GM12801 (cell line): ENCODE data around the gene CASQ1.

Source experiments
- TF ChIP-seq, protein P1 (sequence below): IDR thresholded peaks from one replicate; pipeline ENCODE4 v1.5.1; 2011; ENCODE audit warnings: control low read depth; ENCODE audit not compliant: insufficient read length; ENCODE audit errors: extremely low read depth

Gene CASQ1

DNA sequence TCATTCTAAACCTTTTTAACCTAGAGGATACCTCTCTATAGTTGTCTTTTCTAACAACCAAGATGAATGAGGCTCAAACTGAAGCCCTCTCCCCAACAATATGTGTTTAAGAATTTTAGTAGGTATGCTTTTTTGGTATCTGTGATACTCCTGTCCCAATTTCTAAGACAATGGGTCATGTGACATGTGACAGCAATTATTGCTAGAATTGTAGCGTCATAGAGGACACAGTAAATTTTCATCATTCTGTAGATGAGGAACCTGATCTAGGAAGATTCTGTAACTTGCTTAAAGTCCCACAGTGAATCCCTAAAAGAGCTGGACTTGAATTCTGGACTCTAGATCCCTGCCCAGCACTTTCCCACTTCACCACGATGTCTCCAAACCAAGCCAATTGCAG lies 11.6 kb upstream of the CASQ1 start:
- TF ChIP-seq, protein P1, sequence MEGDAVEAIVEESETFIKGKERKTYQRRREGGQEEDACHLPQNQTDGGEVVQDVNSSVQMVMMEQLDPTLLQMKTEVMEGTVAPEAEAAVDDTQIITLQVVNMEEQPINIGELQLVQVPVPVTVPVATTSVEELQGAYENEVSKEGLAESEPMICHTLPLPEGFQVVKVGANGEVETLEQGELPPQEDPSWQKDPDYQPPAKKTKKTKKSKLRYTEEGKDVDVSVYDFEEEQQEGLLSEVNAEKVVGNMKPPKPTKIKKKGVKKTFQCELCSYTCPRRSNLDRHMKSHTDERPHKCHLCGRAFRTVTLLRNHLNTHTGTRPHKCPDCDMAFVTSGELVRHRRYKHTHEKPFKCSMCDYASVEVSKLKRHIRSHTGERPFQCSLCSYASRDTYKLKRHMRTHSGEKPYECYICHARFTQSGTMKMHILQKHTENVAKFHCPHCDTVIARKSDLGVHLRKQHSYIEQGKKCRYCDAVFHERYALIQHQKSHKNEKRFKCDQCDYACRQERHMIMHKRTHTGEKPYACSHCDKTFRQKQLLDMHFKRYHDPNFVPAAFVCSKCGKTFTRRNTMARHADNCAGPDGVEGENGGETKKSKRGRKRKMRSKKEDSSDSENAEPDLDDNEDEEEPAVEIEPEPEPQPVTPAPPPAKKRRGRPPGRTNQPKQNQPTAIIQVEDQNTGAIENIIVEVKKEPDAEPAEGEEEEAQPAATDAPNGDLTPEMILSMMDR, result no peak

- TF ChIP-seq, protein P1, result no peak
These were observed 11.0 kb upstream of the CASQ1 start for GRCh38 chr1:160179336-160179735.

GRCh38 chr1:160186246-160186645 lies 4.1 kb upstream of the CASQ1 start:
- TF ChIP-seq, protein P1, result no peak

- TF ChIP-seq, protein P1, result no peak
These were observed 3.6 kb upstream of the CASQ1 start for GRCh38 chr1:160186729-160187128.

DNA sequence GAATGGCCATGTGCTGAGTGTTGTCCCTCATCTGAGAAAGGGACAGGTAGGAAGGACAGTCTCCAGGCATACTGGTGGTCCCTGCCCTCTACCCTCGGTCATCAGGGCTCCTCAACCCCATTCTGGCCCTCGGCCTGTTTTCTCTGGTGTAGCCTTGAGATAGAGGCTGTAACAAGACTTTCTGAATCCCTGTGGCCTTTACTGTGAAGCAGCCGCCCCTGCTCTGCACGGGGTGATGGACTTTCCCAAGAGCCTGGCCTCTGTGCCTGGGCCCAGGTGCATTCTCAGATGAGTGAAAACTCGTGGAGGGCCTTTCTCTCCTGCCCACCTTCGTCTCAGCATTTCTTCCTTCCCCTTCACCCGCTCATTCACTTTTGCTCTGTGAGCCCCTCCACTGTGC lies 3.0 kb upstream of the CASQ1 start:
- TF ChIP-seq, protein P1, result no peak

DNA sequence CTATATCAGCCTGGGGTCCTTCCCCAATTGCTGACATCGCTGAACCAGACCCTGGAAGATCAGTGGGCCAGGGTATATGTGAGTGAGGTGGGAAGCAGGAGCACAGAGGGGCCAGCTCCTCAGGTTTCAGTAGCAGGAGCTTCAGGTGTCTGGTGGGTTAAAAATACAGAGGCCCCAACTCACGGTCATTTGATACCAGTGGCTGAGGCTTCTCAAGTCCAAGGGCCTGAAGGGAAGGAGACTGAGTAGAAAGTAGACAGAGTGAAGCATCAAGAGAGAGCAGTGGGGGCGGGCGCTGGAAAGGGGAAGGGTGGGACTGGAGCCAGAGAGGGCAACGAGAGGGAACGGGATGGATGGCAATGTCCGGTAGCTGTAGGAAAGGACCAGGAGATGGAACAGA lies 2.0 kb upstream of the CASQ1 start:
- TF ChIP-seq, protein P1, result no peak

DNA sequence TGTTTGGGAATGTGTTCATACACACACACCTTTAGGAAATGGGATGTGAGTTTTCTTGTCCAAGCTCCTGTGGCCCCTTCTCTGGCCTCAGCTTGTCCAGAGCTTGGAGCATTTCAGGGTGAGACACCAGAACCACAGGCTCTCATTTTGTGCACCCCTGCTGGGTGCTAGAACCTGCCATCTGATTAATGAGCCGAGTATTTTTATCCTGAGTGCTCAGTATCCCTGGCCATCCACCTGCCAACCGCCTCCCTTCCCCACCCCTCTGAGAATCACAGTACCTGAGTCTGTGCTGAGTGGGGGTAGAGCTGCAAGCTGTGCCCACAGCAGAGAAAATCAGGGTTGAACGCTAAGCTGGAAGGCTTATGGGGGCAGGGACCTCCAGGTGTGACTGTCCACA lies 1.4 kb downstream of the CASQ1 start:
- TF ChIP-seq, protein P1, result no peak

- TF ChIP-seq, protein P1, result no peak
These were observed 1.9 kb downstream of the CASQ1 start for GRCh38 chr1:160192234-160192633.
